DOHH2 (cell line): ENCODE data around the gene CRHR1.

Experiments used
- CTCF ChIP-seq: fragments of 200-600 bp; sonication (generic); IDR thresholded peaks from one replicate; pipeline ENCODE4 v1.5.1; 2014; ENCODE audit warnings: antibody characterized with exemption, mild to moderate bottlenecking, low read depth, low read length; ENCODE audit not compliant: poor library complexity, severe bottlenecking
- EZH2phosphoT487 ChIP-seq: fragments of 200-600 bp; sonication (generic); IDR thresholded peaks from 2 replicates; pipeline ENCODE4 v1.6.1; 2017; ENCODE audit warnings: borderline replicate concordance, mild to moderate bottlenecking, antibody characterized with exemption, low read length, moderate library complexity, mixed read lengths

GRCh38 chr17:45876539-45876938, 92.4 kb downstream of the CRHR1 start:
- TF ChIP-seq CTCF (no peak), EZH2phosphoT487 (no peak)
